Body of pancreas (tissue), 4 donors: ENCODE measurements around the gene HCLS1.

ENCODE experiments used
- CTCF ChIP-seq, 7 experiments: fragments of 450-650 bp in 4 of 7; fragments of 200-600 bp in 3 of 7; sonication (generic) in 3 of 7; IDR thresholded peaks; one replicate each; pipeline ENCODE4 v1.5.1; 2016 to 2019; ENCODE audit warnings: antibody characterized with exemption in 7 of 7
- POLR2A ChIP-seq, 3 donors: fragments of 450-650 bp; IDR thresholded peaks; one replicate each; pipeline ENCODE4 v1.6.1; 2016; ENCODE audit warnings: antibody characterized with exemption in 3 of 3, mild to moderate bottlenecking in 2 of 3

GRCh38 chr3:121696186-121696585 is 35.5 kb upstream of the HCLS1 start:
- TF ChIP-seq CTCF (IDR thresholded peaks at IDR 0.05) (no peak), POLR2A (IDR thresholded peaks at IDR 0.05) (no peak)
